Activated CD4-positive, alpha-beta T cell treated with anti-CD3 and anti-CD28 coated beads for 36 hours (primary cell): ENCODE data around the gene HBEGF. TPM values are rescaled to one million over a fixed set of nuclear protein-coding genes. Genes with fewer than 3 reads are reported as not detected.
A peak's percentile ranks its signal among the peaks of the same experiment; 100 is the strongest.

Experiments used
- ATAC-seq: fragments of 200-7000 bp; cut with Tn5 transposase; one replicate; pipeline ENCODE4 v1.10.0; 2021; ENCODE audit warnings: mild to moderate bottlenecking, moderate library complexity
- CTCF ChIA-PET: fragments of 350-600 bp; sonication (Branson Sonifier 250); formaldehyde crosslinking; loops from one replicate; lab custom pipeline; 2021; ENCODE audit warnings: antibody characterized with exemption; lab: Charles Lee
- POLR2A ChIA-PET: fragments of 350-600 bp; sonication (Branson Sonifier 250); formaldehyde crosslinking; loops from one replicate; lab custom pipeline; 2021; ENCODE audit warnings: antibody characterized with exemption, inconsistent platforms; lab: Charles Lee
- DNase-seq: peaks from one replicate; pipeline ENCODE4 v3.0.0-alpha.2; 2020
- H3K27ac Mint-ChIP-seq: one replicate; pipeline ENCODE4 v1.8.0; 2021; ENCODE audit warnings: mixed read lengths
- H3K27me3 Mint-ChIP-seq: one replicate; pipeline ENCODE4 v1.8.0; 2021; ENCODE audit warnings: mixed read lengths
- H3K36me3 Mint-ChIP-seq: one replicate; pipeline ENCODE4 v1.8.0; 2021; ENCODE audit warnings: low read depth, mixed read lengths
- H3K4me1 Mint-ChIP-seq: one replicate; pipeline ENCODE4 v1.8.0; 2021; ENCODE audit warnings: mixed read lengths
- H3K4me3 Mint-ChIP-seq: one replicate; pipeline ENCODE4 v1.8.0; 2021; ENCODE audit warnings: mild to moderate bottlenecking, moderate library complexity, mixed read lengths
- H3K9me3 Mint-ChIP-seq: one replicate; pipeline ENCODE4 v1.8.0; 2021; ENCODE audit warnings: low read depth, mixed read lengths
- intact Hi-C, 2 experiments: fragments of 100-400 bp; cut with DNase I in 1 of 2; cut with micrococcal nuclease in 1 of 2; formaldehyde crosslinking; loops; one replicate each; pipeline versions ENCODE4 v1.14.2 to v1.15.1; 2022 to 2024; cut with DNase I, micrococcal nuclease
- total RNA-seq, 2 experiments: library from RNA; stranded (reverse); gene quantifications; one replicate each; pipeline ENCODE4 v1.2.3, GENCODE V29; 2021

Gene HBEGF
- total RNA-seq, 2 experiments from 2014 or later = 11.8 to 12.5 TPM

GRCh38 chr5:140371356-140372151, 25.2 kb upstream of the HBEGF start:
- no peak for DNase-seq
- Mint-ChIP-seq H3K27ac (no peak overlapping the region), H3K9me3 (no peaks in the 10 kb centered on the region), H3K4me3 (no peak overlapping the region), H3K4me1 (peaks cover 4% of the 10 kb centered on the region), H3K36me3 (no peaks in the 10 kb centered on the region), H3K27me3 (no peaks in the 10 kb centered on the region)
- ATAC-seq = no peak
- CTCF ChIA-PET = interaction anchor here (0.5 to 3.1 kb wide), 15 partner anchors 8 to 349 kb away, joined by 3 to 20 read pairs (median 4); no protein-coding TSS in a partner anchor
- POLR2A ChIA-PET = no interaction called here
- intact Hi-C loops = loop anchor here in 1 of 2 experiments (5.0 kb wide), 1 partner anchor 266 kb away; the partner anchor contains the start of gene TMCO6

DNA sequence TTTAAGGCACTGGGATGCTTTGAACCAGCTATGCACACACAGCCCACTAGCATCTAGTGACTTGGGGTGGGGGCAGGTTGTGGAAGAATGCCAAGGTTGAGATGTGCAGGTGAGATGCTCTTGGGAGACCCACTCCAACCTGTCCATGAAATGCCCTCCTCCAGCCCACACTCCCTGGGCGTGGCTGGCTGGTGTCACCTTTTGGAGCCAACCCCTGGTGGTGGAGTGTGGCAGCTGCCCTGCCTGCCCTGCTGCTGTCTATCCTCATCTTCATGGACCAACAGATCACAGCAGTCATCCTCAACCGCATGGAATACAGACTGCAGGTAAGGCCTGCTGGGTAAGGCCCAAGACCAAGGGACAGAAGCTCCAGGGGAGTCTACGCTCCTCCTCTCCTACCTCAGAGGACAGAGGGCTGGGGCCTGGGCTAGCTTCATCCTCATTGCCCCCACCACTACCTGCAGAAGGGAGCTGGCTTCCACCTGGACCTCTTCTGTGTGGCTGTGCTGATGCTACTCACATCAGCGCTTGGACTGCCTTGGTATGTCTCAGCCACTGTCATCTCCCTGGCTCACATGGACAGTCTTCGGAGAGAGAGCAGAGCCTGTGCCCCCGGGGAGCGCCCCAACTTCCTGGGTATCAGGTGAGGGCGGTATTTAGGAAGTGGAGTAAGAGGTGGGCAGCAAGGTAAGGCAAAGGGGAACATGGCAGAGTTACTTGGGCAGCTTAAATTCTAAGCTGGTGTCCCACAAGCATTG, 21.0 kb upstream of the HBEGF start:
- ATAC-seq (no peak), DNase-seq (no peak)
- H3K27me3 Mint-ChIP-seq = no peaks in the 10 kb centered on the region
- intact Hi-C loops = no loop called here
- H3K27ac Mint-ChIP-seq = no peak overlapping the region
- no peaks in the 10 kb centered on the region for H3K9me3 Mint-ChIP-seq
- H3K36me3 Mint-ChIP-seq = no peaks in the 10 kb centered on the region
- H3K4me1 Mint-ChIP-seq = peaks cover 9% of the 10 kb centered on the region
- POLR2A ChIA-PET = no interaction called here
- H3K4me3 Mint-ChIP-seq = no peak overlapping the region
- CTCF ChIA-PET = interaction anchor here (0.6 to 2.3 kb wide), 4 partner anchors 15 to 602 kb away, joined by 3 to 10 read pairs (median 6); no protein-coding TSS in a partner anchor

GRCh38 chr5:140366589-140367255, 20.3 kb upstream of the HBEGF start:
- Mint-ChIP-seq H3K27me3 (no peaks in the 10 kb centered on the region), H3K9me3 (no peaks in the 10 kb centered on the region), H3K4me1 (peaks cover 9% of the 10 kb centered on the region), H3K4me3 (no peak overlapping the region), H3K27ac (no peak overlapping the region), H3K36me3 (no peaks in the 10 kb centered on the region)
- ChIA-PET CTCF (interaction anchor here (0.6 to 2.3 kb wide), 8 partner anchors 15 to 601 kb away, joined by 3 to 10 read pairs (median 6); partner anchors contain the start of genes CD14, IK and NDUFA2), POLR2A (interaction anchor here (0.6 kb wide), 1 partner anchor 35 kb away, joined by 3 read pairs; no protein-coding TSS in a partner anchor)
- intact Hi-C loops = no loop called here
- ATAC-seq (no peak), DNase-seq (no peak)

GRCh38 chr5:140365941-140366340, 19.5 kb upstream of the HBEGF start:
- CTCF ChIA-PET = interaction anchor here (0.5 to 2.3 kb wide), 10 partner anchors 14 to 1090 kb away, joined by 3 to 10 read pairs (median 5); partner anchors contain the start of gene CD14
- no peak overlapping the region for H3K4me3 Mint-ChIP-seq
- no peaks in the 10 kb centered on the region for H3K36me3 Mint-ChIP-seq
- no peaks in the 10 kb centered on the region for H3K27me3 Mint-ChIP-seq
- peaks cover 9% of the 10 kb centered on the region for H3K4me1 Mint-ChIP-seq
- H3K9me3 Mint-ChIP-seq = no peaks in the 10 kb centered on the region
- POLR2A ChIA-PET = interaction anchor here (0.6 kb wide), 1 partner anchor 35 kb away, joined by 3 read pairs; no protein-coding TSS in a partner anchor
- intact Hi-C loops = no loop called here
- ATAC-seq (no peak), DNase-seq (no peak)
- no peak overlapping the region for H3K27ac Mint-ChIP-seq

DNA sequence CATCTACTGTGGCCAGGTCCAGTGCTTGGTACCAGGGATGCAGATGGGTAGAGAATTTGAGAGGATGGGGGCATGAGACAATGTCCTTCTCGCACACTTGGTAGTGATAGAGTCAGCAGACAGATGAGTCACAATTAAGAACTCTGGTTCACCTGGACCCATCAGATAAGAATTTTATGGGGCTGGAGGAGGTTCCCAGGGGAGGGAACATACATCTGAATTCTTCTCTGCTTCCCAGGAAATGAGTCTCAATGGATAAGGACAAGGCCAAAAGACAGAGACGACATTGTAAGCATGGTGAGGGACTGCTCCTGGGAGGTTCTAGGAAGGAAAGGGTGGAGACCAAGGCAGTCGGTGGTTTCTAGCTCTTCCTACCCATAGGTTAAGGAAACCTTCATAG, 18.9 kb upstream of the HBEGF start:
- H3K27me3 Mint-ChIP-seq = no peaks in the 10 kb centered on the region
- intact Hi-C loops = no loop called here
- peaks cover 9% of the 10 kb centered on the region for H3K4me1 Mint-ChIP-seq
- ATAC-seq (no peak), DNase-seq (no peak)
- no peak overlapping the region for H3K27ac Mint-ChIP-seq
- H3K9me3 Mint-ChIP-seq = no peaks in the 10 kb centered on the region
- no peaks in the 10 kb centered on the region for H3K36me3 Mint-ChIP-seq
- CTCF ChIA-PET = interaction anchor here (0.6 to 2.2 kb wide), 10 partner anchors 13 to 1090 kb away, joined by 3 to 10 read pairs (median 4); partner anchors contain the start of gene CD14
- POLR2A ChIA-PET = no interaction called here
- no peak overlapping the region for H3K4me3 Mint-ChIP-seq

DNA sequence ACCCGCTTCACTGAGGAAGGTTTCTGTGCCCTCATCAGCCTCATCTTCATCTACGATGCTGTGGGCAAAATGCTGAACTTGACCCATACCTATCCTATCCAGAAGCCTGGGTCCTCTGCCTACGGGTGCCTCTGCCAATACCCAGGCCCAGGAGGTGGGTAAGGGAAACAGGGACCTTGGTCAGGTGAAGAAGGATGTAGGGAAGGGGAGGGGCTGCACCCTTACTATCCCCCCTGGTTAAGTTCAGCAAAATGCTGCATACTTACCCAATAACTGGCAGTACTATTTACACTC, 18.0 kb upstream of the HBEGF start:
- Mint-ChIP-seq H3K4me3 (no peak overlapping the region), H3K4me1 (peaks cover 9% of the 10 kb centered on the region), H3K27ac (no peak overlapping the region), H3K36me3 (no peaks in the 10 kb centered on the region), H3K27me3 (no peaks in the 10 kb centered on the region), H3K9me3 (no peaks in the 10 kb centered on the region)
- ATAC-seq = no peak
- ChIA-PET POLR2A (interaction anchor here (0.6 to 1.5 kb wide), 2 partner anchors 91 to 120 kb away, joined by 3 read pairs; no protein-coding TSS in a partner anchor), CTCF (interaction anchor here (0.6 to 2.6 kb wide), 12 partner anchors 9 to 327 kb away, joined by 3 to 20 read pairs (median 5); partner anchors contain the start of genes HARS1, HARS2 and HBEGF)
- DNase-seq = no peak
- intact Hi-C loops = no loop called here

GRCh38 chr5:140363631-140364471, 17.4 kb upstream of the HBEGF start:
- ChIA-PET CTCF (interaction anchor here (0.6 to 2.6 kb wide), 41 partner anchors 9 to 383 kb away, joined by 3 to 20 read pairs (median 4); partner anchors contain the start of genes CD14, HARS1, HARS2 and HBEGF), POLR2A (interaction anchor here (0.6 to 1.5 kb wide), 5 partner anchors 18 to 213 kb away, joined by 3 read pairs; no protein-coding TSS in a partner anchor)
- ATAC-seq (peak; percentile 4), DNase-seq (no peak)
- H3K9me3 Mint-ChIP-seq = no peaks in the 10 kb centered on the region
- no peaks in the 10 kb centered on the region for H3K36me3 Mint-ChIP-seq
- peak overlapping the region; percentile 70 for H3K4me3 Mint-ChIP-seq
- peaks cover 9% of the 10 kb centered on the region for H3K4me1 Mint-ChIP-seq
- intact Hi-C loops = loop anchor here (1.0 to 2.0 kb wide), 4 partner anchors 37 to 357 kb away; partner anchors contain the start of gene ANKHD1 (in 1 of the 2)
- no peak overlapping the region for H3K27ac Mint-ChIP-seq
- no peaks in the 10 kb centered on the region for H3K27me3 Mint-ChIP-seq

DNA sequence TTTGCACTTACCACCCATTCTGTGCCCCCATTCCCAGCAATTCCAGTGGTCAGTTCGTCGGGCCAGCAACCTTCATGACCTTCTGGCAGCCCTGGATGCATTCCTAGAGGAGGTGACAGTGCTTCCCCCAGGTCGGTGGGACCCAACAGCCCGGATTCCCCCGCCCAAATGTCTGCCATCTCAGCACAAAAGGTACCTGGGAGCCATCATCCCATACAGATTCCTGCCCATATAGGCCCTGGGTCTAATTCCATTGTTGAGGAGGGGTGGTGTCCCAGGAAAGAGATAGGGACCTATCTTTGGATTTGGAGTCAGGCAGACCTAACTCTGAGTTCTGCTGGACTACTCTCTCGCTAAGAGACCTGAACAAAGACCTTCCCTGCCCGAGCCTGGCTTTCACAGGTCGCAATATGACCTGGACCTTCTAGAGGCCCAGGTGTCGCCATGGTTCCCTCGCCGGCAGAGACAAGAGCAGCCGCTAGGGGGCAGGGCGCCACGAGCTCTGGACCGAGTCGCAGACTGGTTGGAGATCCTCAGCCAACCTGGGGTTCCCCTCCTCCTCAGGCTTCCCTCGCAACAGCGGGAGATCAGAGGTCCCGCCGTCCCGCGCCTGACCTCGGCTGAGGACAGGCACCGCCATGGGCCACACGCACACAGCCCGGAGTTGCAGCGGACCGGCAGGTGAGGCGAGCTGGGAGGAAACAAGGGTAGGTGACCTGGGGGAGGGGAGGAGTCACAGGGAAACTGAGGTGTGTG, 16.6 kb upstream of the HBEGF start:
- intact Hi-C loops = loop anchor here (1.0 to 2.0 kb wide), 4 partner anchors 38 to 358 kb away; partner anchors contain the start of gene ANKHD1 (in 1 of the 2)
- H3K27ac Mint-ChIP-seq = peak overlapping the region; percentile 61
- POLR2A ChIA-PET = interaction anchor here (0.6 to 1.5 kb wide), 5 partner anchors 15 to 214 kb away, joined by 3 read pairs; no protein-coding TSS in a partner anchor
- DNase-seq (peak; percentile 93), ATAC-seq (peak; percentile 95)
- CTCF ChIA-PET = interaction anchor here (0.6 to 2.6 kb wide), 38 partner anchors 10 to 382 kb away, joined by 3 to 20 read pairs (median 4); partner anchors contain the start of genes CD14, HARS1, HARS2 and HBEGF
- peaks cover 11% of the 10 kb centered on the region for H3K4me1 Mint-ChIP-seq
- H3K4me3 Mint-ChIP-seq = peak overlapping the region; percentile 70
- peaks cover 5% of the 10 kb centered on the region for H3K27me3 Mint-ChIP-seq
- H3K36me3 Mint-ChIP-seq = no peaks in the 10 kb centered on the region
- H3K9me3 Mint-ChIP-seq = no peaks in the 10 kb centered on the region

- H3K9me3 Mint-ChIP-seq = no peaks in the 10 kb centered on the region
- H3K27me3 Mint-ChIP-seq = peaks cover 8% of the 10 kb centered on the region
- H3K4me1 Mint-ChIP-seq = peaks cover 14% of the 10 kb centered on the region
- no peak overlapping the region for H3K4me3 Mint-ChIP-seq
- ChIA-PET POLR2A (no interaction called here), CTCF (interaction anchor here (0.6 to 2.8 kb wide), 7 partner anchors 11 to 298 kb away, joined by 3 to 24 read pairs (median 7); no protein-coding TSS in a partner anchor)
- no peaks in the 10 kb centered on the region for H3K36me3 Mint-ChIP-seq
- intact Hi-C loops = loop anchor here (2.0 kb wide), 3 partner anchors 38 to 358 kb away; partner anchors contain the start of gene ANKHD1 (in 1 of the 2)
- H3K27ac Mint-ChIP-seq = no peak overlapping the region
- no peak for DNase-seq
- no peak for ATAC-seq
Observed at GRCh38 chr5:140362311-140362710, 15.9 kb upstream of the HBEGF start.
